GM21576 (cell line): ENCODE results near the gene ITSN2.

Experiments
- ATAC-seq: cut with Tn5 transposase; IDR thresholded peaks from one replicate; pipeline ENCODE4 v1.9.1; 2021; ENCODE audit warnings: mild to moderate bottlenecking, moderate library complexity; ENCODE audit not compliant: unreplicated experiment

Gene ITSN2

DNA sequence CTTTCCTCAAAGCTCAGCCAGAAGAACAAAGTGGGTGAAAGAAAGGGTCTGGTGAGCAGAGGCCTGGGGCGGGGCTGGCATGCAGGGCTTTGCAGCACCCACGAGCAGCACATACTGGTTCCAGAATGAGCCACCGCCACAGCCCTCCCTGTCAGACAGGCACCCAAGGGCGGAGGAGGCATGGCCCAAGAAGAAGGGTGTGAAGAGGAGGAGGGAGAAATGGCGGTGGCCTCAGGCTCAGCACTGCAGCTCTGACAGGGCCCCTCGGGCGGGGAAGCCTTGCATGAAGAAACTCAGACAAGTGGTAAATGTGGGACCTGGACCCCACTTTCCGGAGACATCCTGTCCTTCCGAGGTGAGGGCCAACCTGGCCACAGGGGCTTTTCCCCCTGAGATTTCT is 169.8 kb downstream of the ITSN2 start:
- no peak for ATAC-seq

DNA sequence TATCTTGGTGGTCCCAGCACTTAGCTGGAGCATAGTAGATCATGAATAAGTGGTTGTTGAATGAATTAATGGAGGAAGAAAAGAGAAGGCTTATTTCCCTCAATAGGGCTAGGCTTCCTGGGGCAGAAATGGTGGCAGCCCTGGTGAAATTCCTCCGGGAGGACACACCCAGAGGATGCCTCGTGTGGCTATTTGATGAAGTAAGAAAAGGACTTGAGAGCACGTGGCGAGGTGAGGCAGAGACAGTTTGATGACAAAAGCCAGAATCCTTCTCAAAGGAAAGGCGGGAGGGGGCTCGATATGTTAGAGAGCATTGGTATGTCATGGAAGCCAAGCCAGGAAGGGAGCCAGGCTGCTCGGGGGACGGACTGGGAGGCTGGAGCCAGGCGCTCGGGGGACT is 170.8 kb downstream of the ITSN2 start:
- ATAC-seq = no peak

DNA sequence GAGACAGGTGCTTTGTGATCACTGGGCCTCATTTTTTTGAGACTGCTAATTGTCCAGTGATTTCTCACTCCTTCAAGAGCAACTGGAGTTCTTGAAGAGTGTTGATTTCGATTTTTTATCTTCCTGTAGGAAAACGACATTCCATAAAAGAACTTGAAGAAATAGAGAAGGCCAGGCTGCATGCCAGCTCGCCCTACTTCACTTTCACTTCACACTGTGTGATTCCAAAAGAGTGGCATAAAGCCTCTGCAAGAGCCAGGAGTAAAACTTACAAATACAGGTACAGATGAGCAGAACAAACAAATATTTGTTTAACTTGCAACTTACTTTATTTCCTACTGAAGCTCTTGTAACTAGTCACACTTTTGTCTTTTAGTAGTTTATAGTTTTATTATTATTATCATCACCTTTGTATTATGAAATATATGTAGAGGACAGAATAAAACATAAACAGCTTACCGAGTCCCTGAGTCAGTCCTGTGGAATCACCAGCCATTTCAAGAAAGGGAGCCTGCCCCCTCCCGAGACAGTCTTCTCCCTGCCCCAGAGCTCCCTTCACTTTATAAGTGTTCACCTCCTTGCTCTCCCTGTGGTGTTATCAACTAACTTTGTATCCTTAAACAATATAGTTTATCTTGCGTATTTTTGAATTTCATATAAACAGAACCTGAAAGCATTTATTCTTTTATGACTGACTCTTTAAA is 176.8 kb downstream of the ITSN2 start:
- no peak for ATAC-seq

DNA sequence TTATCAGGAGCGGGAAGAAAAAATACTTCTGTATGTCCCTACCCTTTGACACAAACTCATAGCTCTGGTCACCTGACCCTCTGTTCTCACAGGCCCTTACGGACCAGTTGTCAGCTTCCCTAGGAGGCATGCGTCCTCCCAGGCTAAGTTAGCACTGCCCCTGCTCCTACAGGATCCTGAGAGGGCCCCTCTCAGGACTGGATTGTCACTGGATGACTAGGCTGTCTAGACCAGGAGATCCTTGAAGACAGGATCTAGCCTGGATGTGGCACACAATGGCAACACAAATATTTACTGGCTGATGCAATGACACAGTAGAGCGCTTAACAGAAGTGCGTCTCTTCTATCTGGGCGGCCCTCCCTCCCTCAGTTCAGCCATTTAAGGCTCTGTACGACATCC is 177.8 kb downstream of the ITSN2 start:
- ATAC-seq = no peak

DNA sequence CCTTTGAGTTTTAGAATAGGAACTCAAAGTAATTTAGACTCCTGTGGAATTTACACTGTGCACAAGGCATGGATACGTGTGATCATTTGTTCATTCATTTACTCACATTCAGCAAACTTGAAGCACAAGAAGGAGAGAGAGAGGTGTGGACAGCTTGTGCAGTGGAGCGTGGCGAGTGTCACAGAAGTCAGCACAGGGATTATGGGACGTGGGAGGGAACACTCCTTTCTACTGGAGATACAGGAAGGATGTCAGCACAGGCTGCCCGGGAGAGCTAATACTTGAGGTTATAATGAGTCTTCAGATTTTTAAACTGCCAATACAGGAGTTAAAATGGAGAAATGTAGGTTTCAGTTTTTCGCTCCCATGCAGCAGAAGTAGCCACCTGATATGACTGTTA is 178.5 kb downstream of the ITSN2 start:
- ATAC-seq = no peak

DNA sequence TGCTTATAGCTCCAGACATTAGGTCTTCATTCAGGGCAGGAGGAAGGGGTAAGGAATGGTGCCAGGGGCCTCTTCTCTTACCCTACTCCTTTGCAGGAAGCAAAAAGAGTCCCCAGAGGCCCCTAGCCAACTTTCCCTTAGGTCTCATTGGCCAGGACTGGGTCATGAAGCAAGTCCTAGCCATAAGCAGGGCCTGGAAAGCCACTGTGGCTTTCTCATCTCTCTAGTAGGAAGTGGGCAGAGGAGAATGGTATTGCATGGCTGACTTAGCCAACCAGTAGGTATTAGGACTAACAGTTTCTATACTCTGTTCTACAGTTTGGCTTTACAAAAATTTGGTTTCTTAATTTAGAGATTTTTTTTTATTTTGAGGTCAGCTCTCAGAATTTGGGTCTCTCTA is 180.7 kb downstream of the ITSN2 start:
- peak; percentile 52 for ATAC-seq

DNA sequence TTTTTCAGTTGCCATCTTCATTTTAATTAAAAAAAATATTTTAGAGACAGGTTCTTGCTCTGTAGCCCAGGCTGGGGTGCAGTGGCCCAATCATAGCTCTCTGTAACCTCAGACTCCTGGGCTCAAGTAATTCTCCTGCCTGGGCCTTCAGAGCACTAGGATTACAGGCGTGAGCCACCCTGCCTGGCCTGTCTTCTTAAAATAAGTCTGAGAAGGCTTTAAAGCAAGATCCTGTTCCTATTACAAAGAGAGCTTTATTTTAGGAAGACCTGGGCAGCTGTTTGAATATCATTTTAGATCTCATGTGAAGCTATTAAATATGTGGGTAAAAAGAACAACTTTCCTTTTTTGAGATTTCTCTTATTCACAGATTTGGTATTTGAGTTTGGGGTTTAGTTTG is 184.0 kb downstream of the ITSN2 start:
- ATAC-seq = no peak

DNA sequence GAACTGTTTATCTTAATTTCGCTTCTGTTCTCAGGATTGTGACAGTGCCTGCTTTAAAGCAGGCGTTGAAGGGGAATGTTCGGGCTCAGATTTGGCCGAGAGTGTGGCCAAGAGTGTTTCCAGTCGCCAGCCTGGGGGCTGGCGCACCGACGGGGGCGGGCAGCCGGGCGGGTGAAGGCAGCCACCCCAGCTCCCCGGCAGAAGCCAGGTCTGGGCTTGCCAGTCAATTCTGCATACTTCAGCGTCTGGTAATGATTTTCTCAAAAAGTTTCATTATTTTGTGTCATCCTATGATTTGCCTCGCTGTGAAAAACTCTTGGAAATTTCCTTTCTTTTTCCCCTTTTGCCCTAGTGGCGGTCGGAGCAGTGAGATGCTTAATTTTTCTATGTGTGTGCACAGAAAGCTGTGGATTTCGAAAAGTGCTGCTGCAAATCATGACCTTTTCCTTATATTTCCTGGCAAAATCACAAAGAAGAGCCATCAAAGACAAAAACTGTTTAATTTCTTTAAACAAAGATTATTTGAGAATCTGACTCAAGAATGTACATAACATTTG is 184.6 kb downstream of the ITSN2 start:
- no peak for ATAC-seq

DNA sequence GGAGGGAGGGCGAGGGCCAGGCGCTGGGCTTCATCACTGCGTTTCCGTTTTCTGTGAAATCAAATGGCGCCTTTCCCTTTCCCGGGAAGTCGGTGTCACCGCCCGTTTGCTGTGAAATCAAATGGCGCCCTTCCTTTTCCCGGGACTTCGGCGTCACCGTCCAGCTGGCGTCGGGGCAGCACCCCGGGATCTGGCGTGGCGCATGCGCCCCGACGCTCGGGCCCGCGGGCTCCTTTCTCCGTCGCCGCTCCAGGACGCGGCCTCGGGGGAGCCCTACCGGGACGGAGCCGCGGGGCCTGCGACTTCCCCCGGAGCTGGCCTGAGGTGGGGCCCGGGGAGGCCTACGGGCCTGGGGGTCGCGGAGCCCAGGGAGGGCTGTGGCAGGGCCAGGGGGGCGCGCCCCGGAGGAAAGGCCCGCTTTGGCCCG is 185.5 kb downstream of the ITSN2 start, which contains the start of gene FAM228A:
FAM228A (plus strand) TSS at position 203 of the 427 bp plus-strand sequence. CDS start 428 bp downstream, outside the sequence.
- no peak for ATAC-seq

DNA sequence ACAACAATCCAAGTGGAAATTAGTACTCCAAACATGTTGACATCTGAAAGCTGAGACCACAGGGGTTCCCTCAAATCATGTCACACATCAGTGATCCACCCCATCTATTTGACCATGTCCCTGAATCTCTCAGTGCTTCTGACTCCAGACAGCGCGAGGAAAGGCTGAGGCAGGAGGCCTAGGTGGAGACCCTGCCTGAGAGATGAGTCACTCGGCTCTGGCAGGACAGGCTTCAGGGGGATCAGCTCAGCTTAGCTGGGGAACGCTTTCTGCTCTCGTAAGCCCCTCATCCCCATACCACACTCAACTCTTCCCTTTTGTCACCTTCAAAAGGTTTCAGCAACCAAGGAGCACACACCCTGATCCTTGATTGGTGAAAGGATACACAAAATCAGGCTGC is 191.3 kb downstream of the ITSN2 start:
- no peak for ATAC-seq

DNA sequence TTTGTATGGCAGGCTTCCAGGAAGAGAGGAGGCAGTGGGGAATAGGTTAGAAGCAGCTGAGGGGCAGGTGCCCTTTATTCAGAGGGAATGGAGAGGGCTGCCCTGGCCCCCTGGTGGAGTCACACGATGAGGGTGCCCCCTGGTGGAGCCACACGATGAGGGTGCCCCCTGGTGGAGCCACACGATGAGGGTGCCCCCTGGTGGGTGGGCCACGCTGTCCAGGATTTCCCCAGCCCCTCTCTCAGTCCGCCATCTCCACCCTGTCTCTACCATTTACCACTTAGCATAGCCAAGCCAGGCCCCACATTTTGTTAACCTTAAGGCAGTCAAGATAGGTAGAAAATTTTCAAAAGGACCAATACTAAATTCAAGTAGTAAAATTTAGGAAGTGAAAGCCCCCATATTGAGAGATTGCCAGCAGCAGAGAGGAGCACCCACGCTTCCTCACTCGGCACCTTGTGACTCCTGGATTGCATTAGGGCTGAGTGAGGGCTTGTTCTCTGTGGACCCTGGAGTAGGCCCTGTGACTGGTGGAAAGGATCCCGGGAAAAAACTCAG is 195.8 kb downstream of the ITSN2 start:
- ATAC-seq = peak; percentile 64

DNA sequence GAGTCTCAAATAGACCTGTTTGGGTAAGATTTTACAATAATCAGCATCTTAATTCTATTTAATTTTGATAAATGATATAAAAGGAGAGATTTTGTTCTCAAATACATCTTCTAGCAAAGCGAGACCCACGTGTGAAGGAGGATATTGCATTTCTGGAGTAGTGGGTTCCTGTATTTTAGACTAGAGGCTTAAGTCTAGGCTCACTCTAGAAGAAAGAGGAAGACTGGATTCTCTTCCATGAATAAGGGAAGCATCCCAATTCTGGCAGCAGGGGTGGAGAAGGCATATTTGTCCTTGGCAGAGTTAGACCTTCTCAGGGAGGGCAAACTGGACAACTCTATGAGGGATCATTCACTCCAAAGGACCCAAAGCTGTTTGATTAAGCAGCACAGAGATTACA is 196.7 kb downstream of the ITSN2 start:
- ATAC-seq = no peak

DNA sequence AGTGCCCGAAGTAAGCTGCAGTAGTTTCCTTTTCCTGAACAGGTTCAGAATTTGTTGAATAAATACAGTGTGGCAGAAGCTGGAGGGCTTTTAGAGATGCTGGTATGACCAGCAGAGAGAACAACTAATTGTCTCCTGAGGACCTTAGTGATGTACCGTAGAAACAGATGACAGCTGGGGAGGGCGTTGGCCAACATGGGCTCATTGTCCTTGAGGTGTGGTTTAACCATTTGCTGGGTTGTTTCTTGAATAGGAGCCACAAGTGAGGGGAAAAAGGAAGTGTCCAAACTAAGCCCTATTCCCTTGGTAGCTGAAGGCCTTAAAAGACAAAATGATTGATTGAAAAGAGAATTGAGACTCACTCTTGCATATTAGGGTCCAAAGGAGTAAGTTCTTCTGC is 197.2 kb downstream of the ITSN2 start:
- ATAC-seq = no peak

DNA sequence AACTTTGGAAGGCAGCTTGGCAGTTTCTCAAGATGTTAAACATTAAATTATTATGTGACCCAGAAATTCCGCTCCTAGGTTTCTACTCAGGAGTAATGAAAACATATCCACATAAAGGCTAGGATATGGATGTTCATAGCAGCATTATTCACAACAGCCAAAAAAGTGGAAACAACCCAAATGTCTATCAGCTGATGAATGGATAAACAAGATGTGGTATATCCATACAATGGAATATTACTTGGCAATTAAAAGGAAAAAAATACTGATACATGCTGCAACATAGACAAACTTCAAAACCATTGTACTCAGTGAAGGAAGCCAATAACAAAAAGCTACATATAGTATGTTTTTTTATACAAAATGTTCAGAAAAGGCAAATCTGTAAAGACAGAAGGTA is 197.8 kb downstream of the ITSN2 start:
- ATAC-seq = no peak

DNA sequence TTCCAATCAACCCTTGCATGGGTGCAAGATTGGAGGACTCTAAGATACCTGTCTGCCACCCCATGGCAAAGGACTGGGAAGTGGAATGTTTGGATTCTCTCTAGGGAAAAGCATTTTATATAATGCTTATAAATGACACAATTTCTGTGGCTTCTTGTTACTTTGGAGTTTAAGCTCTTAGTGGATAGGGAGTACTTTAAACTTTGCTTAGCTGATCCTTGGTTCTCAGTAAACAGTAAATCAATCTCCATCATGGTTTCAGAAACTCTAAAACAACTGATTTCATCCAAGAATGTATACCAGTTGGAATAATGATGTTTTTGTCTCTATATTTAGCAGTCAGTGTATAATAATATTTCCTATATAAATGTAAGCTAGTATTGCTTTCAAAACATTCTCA is 199.6 kb downstream of the ITSN2 start:
- ATAC-seq = no peak

DNA sequence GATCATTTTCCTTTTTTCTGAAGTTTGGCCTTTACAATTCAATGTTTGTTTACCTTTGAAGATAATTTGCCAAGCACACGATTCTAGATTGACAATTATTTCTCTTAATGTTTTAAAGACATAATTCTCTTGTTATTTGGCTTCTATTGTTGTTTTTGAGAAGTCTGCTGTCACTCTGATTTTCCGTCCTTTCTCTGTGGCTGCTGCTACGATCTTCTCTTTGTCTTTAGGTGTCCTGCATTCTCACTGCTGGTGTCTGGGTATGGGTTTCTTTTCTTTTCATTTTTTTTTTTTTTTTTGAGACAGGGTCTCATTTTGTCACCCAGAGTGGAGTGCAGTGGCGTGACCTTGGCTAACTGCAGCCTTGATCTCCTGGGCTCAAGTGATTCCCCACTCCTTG is 200.6 kb downstream of the ITSN2 start:
- no peak for ATAC-seq

DNA sequence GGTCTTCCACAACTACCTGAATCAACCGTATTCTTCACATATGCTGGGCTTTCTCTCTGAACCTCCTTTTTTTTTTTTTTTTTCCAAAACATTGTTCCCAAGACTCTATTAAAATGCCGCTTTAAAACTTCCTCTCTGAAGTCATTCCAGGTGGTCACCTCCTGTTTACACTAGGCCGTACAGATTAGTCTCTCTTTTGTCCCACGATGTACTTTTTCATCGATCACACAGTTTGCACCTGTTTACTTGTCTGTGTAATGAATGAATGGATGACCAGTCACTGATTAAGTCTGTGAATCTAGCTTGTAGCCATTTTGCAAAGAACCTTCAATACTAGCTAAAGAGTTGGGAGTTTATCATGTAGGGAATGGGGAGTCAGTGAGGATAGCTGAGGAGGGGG is 202.2 kb downstream of the ITSN2 start:
- no peak for ATAC-seq

DNA sequence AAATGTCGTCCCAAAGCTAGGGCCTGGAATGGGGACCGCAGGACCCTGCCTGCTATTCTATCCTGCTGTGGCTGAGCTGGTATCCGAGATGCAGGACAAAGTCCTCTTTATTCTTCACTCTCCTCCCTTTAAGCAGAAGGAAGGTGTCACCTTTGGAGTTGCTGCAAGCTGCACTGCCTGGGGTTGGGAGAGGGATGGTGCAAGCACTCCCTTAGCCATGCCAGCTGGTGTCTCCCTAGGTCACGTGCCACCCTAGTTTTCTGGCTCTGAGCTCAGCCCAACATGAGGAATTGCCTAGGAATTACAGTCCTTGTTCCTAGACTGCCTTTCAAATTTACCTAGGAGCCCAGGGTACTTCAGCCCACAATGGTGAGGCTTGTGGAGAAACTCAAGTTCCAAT is 206.9 kb downstream of the ITSN2 start:
- ATAC-seq = no peak
